HCT116 (cell line): ENCODE results near the gene PRPSAP1. TPM values are rescaled to one million over a fixed set of nuclear protein-coding genes. Genes with fewer than 3 reads are reported as not detected.

ENCODE experiments used
- ATAC-seq: fragments of 200-7000 bp; cut with Tn5 transposase; 2 replicates; pipeline ENCODE4 v1.9.1; 2020; ENCODE audit warnings: mild to moderate bottlenecking, moderate library complexity
- BruUV-seq: library from RNA; stranded (reverse); fragments of 400-500 nt; replicated peaks from 2 replicates; lab custom pipeline; 2021; lab: Mats Ljungman, UMichigan
- CTCF ChIA-PET: fragments of 300-600 bp; sonication (Branson Sonifier 250); formaldehyde crosslinking; loops from one replicate; lab custom pipeline; 2021; ENCODE audit warnings: antibody characterized with exemption; lab: Charles Lee
- POLR2A ChIA-PET: fragments of 300-600, 350-600 bp; sonication (Branson Sonifier 250); formaldehyde crosslinking; loops from one replicate; lab custom pipeline; 2021; ENCODE audit warnings: antibody characterized with exemption; lab: Charles Lee
- RAD21 ChIA-PET, 2 experiments: fragments of 300-600 bp; sonication (Branson Sonifier 250); formaldehyde crosslinking; loops; one replicate each; lab custom pipeline; 2023; ENCODE audit warnings: low total read pairs in 2 of 2; ENCODE audit not compliant: uncharacterized antibody in 2 of 2, unreplicated experiment in 2 of 2, low non-redundant PET in 1 of 2; lab: Charles Lee
- DNase-seq: peaks from one replicate; pipeline ENCODE4 v3.0.0-alpha.2; 2010; ENCODE audit warnings: low read depth, low spot score
- H2AFZ ChIP-seq: fragments of 200-600 bp; shearing (Covaris generic), sonication (generic); 2 replicates; pipeline ENCODE4 v1.6.1; 2017; ENCODE audit warnings: low read depth, mixed run types, mixed read lengths, antibody characterized with exemption, low read length; ENCODE audit not compliant: poor library complexity, severe bottlenecking
- H3K27ac ChIP-seq: 2 replicates; pipeline ENCODE4 v1.5.1; 2012; ENCODE audit warnings: low read depth, low read length
- H3K27me3 ChIP-seq: fragments of 200-600 bp; sonication (generic); 2 replicates; pipeline ENCODE4 v1.6.1; 2016; ENCODE audit warnings: mixed run types, low read length, mixed read lengths; ENCODE audit not compliant: insufficient read depth
- H3K36me3 ChIP-seq, 2 experiments: fragments of 200-500 bp in 1 of 2; fragments of 200-600 bp in 1 of 2; sonication (Bioruptor generic) in 1 of 2; sonication (generic) in 1 of 2; 2 replicates each; pipeline versions ENCODE4 v1.5.1 to v1.6.1; 2014 to 2016; ENCODE audit warnings: low read length in 2 of 2, inconsistent platforms in 1 of 2, mixed read lengths in 1 of 2, mixed run types in 1 of 2; ENCODE audit not compliant: insufficient read depth in 2 of 2, control insufficient read depth in 1 of 2
- H3K4me1 ChIP-seq, 2 experiments: fragments of 200-600 bp in 1 of 2; sonication (generic) in 1 of 2; 2 replicates each; pipeline versions ENCODE4 v1.5.1 to v1.6.1; 2012 to 2017; ENCODE audit warnings: low read length in 2 of 2, inconsistent platforms in 1 of 2, mild to moderate bottlenecking in 1 of 2, mixed read lengths in 1 of 2, mixed run types in 1 of 2, moderate library complexity in 1 of 2; ENCODE audit not compliant: insufficient read depth in 2 of 2, control insufficient read depth in 1 of 2
- H3K4me2 ChIP-seq: fragments of 200-600 bp; sonication (generic); 2 replicates; pipeline ENCODE4 v1.6.1; 2017; ENCODE audit warnings: mixed run types, low read length, mixed read lengths
- H3K4me3 ChIP-seq, 2 experiments: fragments of 200-600 bp in 1 of 2; sonication (generic) in 1 of 2; replicated peaks in 1 of 2; 2 replicates each; pipeline ENCODE4 v1.5.1; 2011 to 2016; ENCODE audit warnings: low read length in 2 of 2, control low read depth in 1 of 2, low read depth in 1 of 2, mild to moderate bottlenecking in 1 of 2, mixed read lengths in 1 of 2, mixed run types in 1 of 2
- H3K79me2 ChIP-seq: fragments of 200-600 bp; sonication (generic); 2 replicates; pipeline ENCODE4 v1.6.1; 2017; ENCODE audit warnings: mild to moderate bottlenecking, mixed run types, low read length, moderate library complexity, mixed read lengths; ENCODE audit not compliant: insufficient read depth
- H3K9ac ChIP-seq: fragments of 200-600 bp; sonication (generic); 2 replicates; pipeline ENCODE4 v1.6.1; 2016; ENCODE audit warnings: low read length, mixed read lengths
- H3K9me2 ChIP-seq: fragments of 200-600 bp; sonication (generic), shearing (Covaris generic); 2 replicates; pipeline ENCODE4 v1.6.1; 2017; ENCODE audit warnings: mixed run types, mild to moderate bottlenecking, moderate library complexity; ENCODE audit not compliant: insufficient read depth
- H3K9me3 ChIP-seq, 2 experiments: fragments of 200-500 bp in 1 of 2; fragments of 200-600 bp in 1 of 2; sonication (Bioruptor generic) in 1 of 2; sonication (generic) in 1 of 2; 2 replicates each; pipeline ENCODE4 v1.6.1; 2014 to 2017; ENCODE audit warnings: low read length in 2 of 2, mixed read lengths in 2 of 2, inconsistent platforms in 1 of 2, low read depth in 1 of 2, mild to moderate bottlenecking in 1 of 2, mixed run types in 1 of 2, moderate library complexity in 1 of 2; ENCODE audit not compliant: control insufficient read depth in 1 of 2, insufficient read depth in 1 of 2
- H4K20me1 ChIP-seq: fragments of 200-600 bp; sonication (generic), shearing (Covaris generic); 2 replicates; pipeline ENCODE4 v1.6.1; 2017; ENCODE audit warnings: mixed run types, mild to moderate bottlenecking, moderate library complexity; ENCODE audit not compliant: insufficient read depth
- CBX3 ChIP-seq: IDR thresholded peaks from 2 replicates; pipeline ENCODE4 v1.6.1; 2012; ENCODE audit warnings: low read depth
- CEBPB ChIP-seq: IDR thresholded peaks from 2 replicates; pipeline ENCODE4 v1.6.1; 2012; ENCODE audit warnings: low read depth
- FOSL1 ChIP-seq: IDR thresholded peaks from 2 replicates; pipeline ENCODE4 v1.6.1; 2012; ENCODE audit warnings: low read depth
- JUND ChIP-seq: IDR thresholded peaks from 2 replicates; pipeline ENCODE4 v1.6.1; 2012
- POLR2A ChIP-seq: IDR thresholded peaks from 2 replicates; pipeline ENCODE4 v1.7.0; 2011; ENCODE audit warnings: borderline replicate concordance; ENCODE audit not compliant: insufficient read depth, insufficient read length; ENCODE audit errors: extremely low read depth
- POLR2AphosphoS5 ChIP-seq: IDR thresholded peaks from 2 replicates; pipeline ENCODE4 v1.6.1; 2011; ENCODE audit warnings: mild to moderate bottlenecking, low read depth, low read length, moderate library complexity
- ZNF274 ChIP-seq: fragments of 200-500 bp; sonication (Bioruptor generic); IDR thresholded peaks from 2 replicates; pipeline ENCODE4 v1.6.1; 2014; ENCODE audit warnings: mild to moderate bottlenecking, low read depth, low read length, inconsistent platforms
- intact Hi-C: fragments of 100-400 bp; cut with micrococcal nuclease; formaldehyde crosslinking; loops from 2 replicates; pipeline ENCODE4 v1.10.0; 2022
- total RNA-seq: library from RNA; stranded (reverse); gene quantifications from one replicate; pipeline ENCODE4 v1.2.1, GENCODE V29; 2021; ENCODE audit not compliant: unreplicated experiment
- TF ChIP-seq, protein P1 (sequence below), 3 experiments: fragments of 200-600 bp in 1 of 3; sonication (generic) in 1 of 3; IDR thresholded peaks in 2 of 3; conservative IDR thresholded peaks in 1 of 3; 2 replicates each; pipeline ENCODE4 v1.5.1; 2012 to 2017; ENCODE audit warnings: low read depth in 2 of 3, low read length in 2 of 3, antibody characterized with exemption in 1 of 3, borderline replicate concordance in 1 of 3, control low read depth in 1 of 3, mild to moderate bottlenecking in 1 of 3, mixed read lengths in 1 of 3, mixed run types in 1 of 3, moderate library complexity in 1 of 3; ENCODE audit not compliant: insufficient read depth in 1 of 3

Gene PRPSAP1
- total RNA-seq, 1 experiment from 2014 or later = 81.4 TPM

DNA sequence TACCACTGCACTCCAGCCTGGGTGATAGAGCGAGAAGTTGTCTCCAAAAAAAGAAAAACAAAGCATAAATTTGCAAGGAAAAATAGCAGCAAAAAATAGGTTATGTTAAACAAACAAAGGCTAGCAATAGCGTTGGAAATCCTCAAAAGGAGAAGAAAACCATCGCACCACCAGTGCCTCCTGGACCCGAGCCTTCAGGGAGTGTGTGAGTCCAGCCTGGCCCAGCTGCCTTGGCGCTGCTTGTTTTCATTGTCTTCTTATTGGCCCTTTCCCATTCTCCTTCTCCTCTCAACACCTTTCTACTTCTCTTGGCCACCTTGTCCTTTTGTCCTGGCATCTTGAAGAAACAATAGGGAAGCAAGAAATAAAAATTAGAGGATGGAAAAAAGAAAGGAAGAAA, 93.0 kb downstream of the PRPSAP1 start:
- Histone ChIP-seq H3K27ac (no peak overlapping the region), H3K9me2 (no peaks in the 10 kb centered on the region), H3K4me2 (no peak overlapping the region), H3K4me3 (no peak overlapping the region), H3K9me3 (no peaks in the 10 kb centered on the region), H3K9ac (no peak overlapping the region), H3K27me3 (no peaks in the 10 kb centered on the region), H3K79me2 (peaks cover under 1% of the 10 kb centered on the region; the same call in 1 of the 2 replicates), H4K20me1 (no peaks in the 10 kb centered on the region), H3K36me3 (no peaks in the 10 kb centered on the region), H3K4me1 (peaks cover 21 to 30% of the 10 kb centered on the region in 2 experiments)
- no peak for ATAC-seq
- intact Hi-C loops = no loop called here
- RAD21 ChIA-PET = no interaction called here
- POLR2A ChIA-PET = no interaction called here
- no peak for DNase-seq
- TF ChIP-seq JUND = no peak
- TF ChIP-seq, all 23 proteins: peak for 0
- CTCF ChIA-PET = no interaction called here
- peak overlapping the region; percentile 59 for H2AFZ ChIP-seq
- BruUV-seq = no TSS peak

DNA sequence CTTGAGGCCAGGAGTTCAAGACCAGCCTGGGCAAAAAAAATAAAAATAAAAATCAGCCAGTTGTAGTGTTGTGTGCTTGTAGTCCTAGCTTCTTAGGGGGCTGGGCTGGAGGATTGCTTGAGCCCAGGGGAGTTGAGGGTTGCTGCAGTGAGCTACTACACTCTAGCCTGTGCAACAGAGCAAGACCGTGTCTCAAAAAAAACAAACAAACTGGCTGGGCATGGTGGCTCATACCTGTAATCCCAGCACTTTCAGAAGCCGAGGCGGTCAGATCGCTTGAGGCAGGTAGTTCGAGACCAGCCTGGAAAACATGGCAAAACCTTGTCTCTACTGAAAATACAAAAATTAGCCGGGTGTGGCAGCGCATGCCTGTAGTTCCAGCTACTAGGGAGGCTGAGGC, 93.5 kb downstream of the PRPSAP1 start:
- CTCF ChIA-PET = interaction anchor here (1.0 kb wide), 1 partner anchor 78 kb away, joined by 3 read pairs; no protein-coding TSS in a partner anchor
- BruUV-seq = no TSS peak
- Histone ChIP-seq H3K9me2 (no peaks in the 10 kb centered on the region), H3K4me1 (peaks cover 21 to 30% of the 10 kb centered on the region in 2 experiments), H4K20me1 (no peaks in the 10 kb centered on the region), H3K4me2 (no peak overlapping the region), H3K36me3 (no peaks in the 10 kb centered on the region), H3K27ac (no peak overlapping the region), H3K9ac (no peak overlapping the region), H3K27me3 (no peaks in the 10 kb centered on the region), H3K4me3 (no peak overlapping the region), H2AFZ (no peak overlapping the region), H3K79me2 (no peaks in the 10 kb centered on the region), H3K9me3 (no peaks in the 10 kb centered on the region)
- ATAC-seq (no peak), DNase-seq (no peak)
- RAD21 ChIA-PET = no interaction called here
- POLR2A ChIA-PET = no interaction called here
- intact Hi-C loops = no loop called here
- TF ChIP-seq POLR2AphosphoS5 = no peak
- no peak for TF ChIP-seq ZNF274
- TF ChIP-seq, protein P1, sequence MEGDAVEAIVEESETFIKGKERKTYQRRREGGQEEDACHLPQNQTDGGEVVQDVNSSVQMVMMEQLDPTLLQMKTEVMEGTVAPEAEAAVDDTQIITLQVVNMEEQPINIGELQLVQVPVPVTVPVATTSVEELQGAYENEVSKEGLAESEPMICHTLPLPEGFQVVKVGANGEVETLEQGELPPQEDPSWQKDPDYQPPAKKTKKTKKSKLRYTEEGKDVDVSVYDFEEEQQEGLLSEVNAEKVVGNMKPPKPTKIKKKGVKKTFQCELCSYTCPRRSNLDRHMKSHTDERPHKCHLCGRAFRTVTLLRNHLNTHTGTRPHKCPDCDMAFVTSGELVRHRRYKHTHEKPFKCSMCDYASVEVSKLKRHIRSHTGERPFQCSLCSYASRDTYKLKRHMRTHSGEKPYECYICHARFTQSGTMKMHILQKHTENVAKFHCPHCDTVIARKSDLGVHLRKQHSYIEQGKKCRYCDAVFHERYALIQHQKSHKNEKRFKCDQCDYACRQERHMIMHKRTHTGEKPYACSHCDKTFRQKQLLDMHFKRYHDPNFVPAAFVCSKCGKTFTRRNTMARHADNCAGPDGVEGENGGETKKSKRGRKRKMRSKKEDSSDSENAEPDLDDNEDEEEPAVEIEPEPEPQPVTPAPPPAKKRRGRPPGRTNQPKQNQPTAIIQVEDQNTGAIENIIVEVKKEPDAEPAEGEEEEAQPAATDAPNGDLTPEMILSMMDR (IDR thresholded peaks at IDR 0.05 in 2 of 3, conservative IDR thresholded peaks at IDR 0.05 in 1 of 3; ENCODE audit: borderline replicate concordance in 1 of 3, insufficient read depth in 1 of 3, low read depth in 2 of 3, low read length in 2 of 3) = no peak
- no peak for TF ChIP-seq CBX3
- no peak for TF ChIP-seq CEBPB
- no peak for TF ChIP-seq JUND
- no peak for TF ChIP-seq FOSL1
- TF ChIP-seq POLR2A = no peak

Other genes starting within 250 kb of the PRPSAP1 start
- gene FOXJ1, start 212.7 kb downstream of the PRPSAP1 start, total RNA-seq = 0.61 TPM
- 0.86 TPM for gene RNF157, start 113.4 kb downstream of the PRPSAP1 start, total RNA-seq
- gene UBALD2, start 88.6 kb downstream of the PRPSAP1 start, total RNA-seq = 94.3 TPM
- gene QRICH2, start 45.6 kb downstream of the PRPSAP1 start, total RNA-seq = 4.9 TPM
- 4.6 TPM for gene SPHK1, start 30.7 kb upstream of the PRPSAP1 start, total RNA-seq
- 59.1 TPM for gene UBE2O, start 99.2 kb upstream of the PRPSAP1 start, total RNA-seq
- gene AANAT, start 113.7 kb upstream of the PRPSAP1 start, total RNA-seq = not detected
- 61.1 TPM for gene RHBDF2, start 147.5 kb upstream of the PRPSAP1 start, total RNA-seq
- gene CYGB, start 183.8 kb upstream of the PRPSAP1 start, total RNA-seq = 0.66 TPM
- gene PRCD, start 186.1 kb upstream of the PRPSAP1 start, total RNA-seq = not detected
- 14.7 TPM for gene ST6GALNAC2, start 231.9 kb upstream of the PRPSAP1 start, total RNA-seq